CD14-positive monocyte (primary cell): Measurements from ENCODE around the gene TOP2A. TPM values are rescaled to one million over a fixed set of nuclear protein-coding genes. Genes with fewer than 3 reads are reported as not detected.

Experiments
- DNase-seq, 3 donors: peaks; one replicate each; pipeline ENCODE4 v3.0.0-alpha.2; 2011 to 2022
- H2AFZ ChIP-seq: 2 replicates; pipeline ENCODE4 v1.6.0; 2012; ENCODE audit warnings: mild to moderate bottlenecking, low read depth, low read length, inconsistent platforms; ENCODE audit not compliant: insufficient read depth, poor library complexity, severe bottlenecking
- H3K27ac ChIP-seq, 2 donors: 1 replicate in 1 of 2; 2 replicates in 1 of 2; pipeline ENCODE4 v1.5.1; 2012 to 2013; ENCODE audit warnings: low read length in 2 of 2, control low read depth in 1 of 2, inconsistent platforms in 1 of 2, low read depth in 1 of 2, mild to moderate bottlenecking in 1 of 2
- H3K27me3 ChIP-seq, 2 donors: one replicate each; pipeline versions ENCODE4 v1.6.0 to v1.6.1; 2011 to 2013; ENCODE audit warnings: low read length in 2 of 2; ENCODE audit not compliant: control insufficient read depth in 2 of 2, insufficient read depth in 2 of 2
- H3K36me3 ChIP-seq, 2 donors: replicated peaks in 1 of 2; 1 replicate in 1 of 2; 2 replicates in 1 of 2; pipeline versions ENCODE4 v1.5.1 to v1.6.1; 2012 to 2013; ENCODE audit warnings: low read length in 2 of 2, control low read depth in 1 of 2, inconsistent platforms in 1 of 2, mild to moderate bottlenecking in 1 of 2; ENCODE audit not compliant: insufficient read depth in 2 of 2, control insufficient read depth in 1 of 2
- H3K4me1 ChIP-seq, 2 donors: 1 replicate in 1 of 2; 2 replicates in 1 of 2; pipeline versions ENCODE4 v1.5.1 to v1.6.1; 2012 to 2013; ENCODE audit warnings: low read length in 2 of 2, control low read depth in 1 of 2, inconsistent platforms in 1 of 2, mild to moderate bottlenecking in 1 of 2, moderate library complexity in 1 of 2; ENCODE audit not compliant: insufficient read depth in 2 of 2, control insufficient read depth in 1 of 2
- H3K4me2 ChIP-seq: replicated peaks from 2 replicates; pipeline ENCODE3; 2012; ENCODE audit warnings: low read length, moderate library complexity, mild to moderate bottlenecking; ENCODE audit not compliant: poor library complexity, severe bottlenecking; ENCODE audit errors: extremely low read depth
- H3K4me3 ChIP-seq, 3 experiments: fragments of 200-600 bp in 1 of 3; sonication (generic) in 1 of 3; replicated peaks in 1 of 3; 1 replicate in 2 of 3; 2 replicates in 1 of 3; pipeline ENCODE4 v1.5.1; 2011 to 2013; ENCODE audit warnings: low read length in 3 of 3, mild to moderate bottlenecking in 3 of 3, control low read depth in 2 of 3, low read depth in 2 of 3, inconsistent platforms in 1 of 3, moderate library complexity in 1 of 3
- H3K79me2 ChIP-seq: 2 replicates; pipeline ENCODE4 v1.6.0; 2012; ENCODE audit warnings: mild to moderate bottlenecking, control low read depth, inconsistent platforms, low read length, moderate library complexity; ENCODE audit not compliant: insufficient read depth
- H3K9ac ChIP-seq: 2 replicates; pipeline ENCODE4 v1.6.0; 2017; ENCODE audit warnings: low read length, mild to moderate bottlenecking; ENCODE audit not compliant: insufficient read depth, poor library complexity, severe bottlenecking
- H3K9me3 ChIP-seq, 2 donors: replicated peaks in 1 of 2; 1 replicate in 1 of 2; 2 replicates in 1 of 2; pipeline versions ENCODE4 v1.5.1 to v1.6.1; 2012 to 2013; ENCODE audit warnings: low read length in 2 of 2, control low read depth in 1 of 2; ENCODE audit not compliant: control insufficient read depth in 1 of 2, insufficient read depth in 1 of 2
- H4K20me1 ChIP-seq: 2 replicates; pipeline ENCODE4 v1.6.0; 2012; ENCODE audit warnings: mild to moderate bottlenecking, low read length, control low read depth, moderate library complexity; ENCODE audit not compliant: insufficient read depth
- H3K27ac Mint-ChIP-seq, 7 donors: one replicate each; pipeline ENCODE4 v1.8.0; 2020; ENCODE audit warnings: mild to moderate bottlenecking in 7 of 7, mixed read lengths in 7 of 7, moderate library complexity in 6 of 7, inconsistent platforms in 2 of 7
- H3K27me3 Mint-ChIP-seq, 3 donors: one replicate each; pipeline ENCODE4 v1.8.0; 2021 to 2022; ENCODE audit warnings: low read depth in 3 of 3, mild to moderate bottlenecking in 3 of 3, mixed read lengths in 3 of 3, moderate library complexity in 3 of 3, inconsistent platforms in 1 of 3
- H3K36me3 Mint-ChIP-seq, 2 donors: one replicate each; pipeline ENCODE4 v1.8.0; 2020; ENCODE audit warnings: mixed read lengths in 2 of 2, inconsistent platforms in 1 of 2, mild to moderate bottlenecking in 1 of 2
- H3K4me1 Mint-ChIP-seq: one replicate; pipeline ENCODE4 v1.8.0; 2020; ENCODE audit warnings: mild to moderate bottlenecking, mixed read lengths
- H3K4me3 Mint-ChIP-seq, 2 donors: one replicate each; pipeline ENCODE4 v1.8.0; 2020; ENCODE audit warnings: mild to moderate bottlenecking in 2 of 2, mixed read lengths in 2 of 2, moderate library complexity in 1 of 2
- H3K9me3 Mint-ChIP-seq, 7 donors: one replicate each; pipeline ENCODE4 v1.8.0; 2020 to 2022; ENCODE audit warnings: mixed read lengths in 7 of 7, mild to moderate bottlenecking in 6 of 7, moderate library complexity in 6 of 7, inconsistent platforms in 2 of 7
- WGBS: methylation state at CpG from one replicate; pipeline ENCODE4 v1.1.5; 2013; ENCODE audit warnings: missing lambda C conversion rate; ENCODE audit not compliant: insufficient coverage; 5-methylcytosine and 5-hydroxymethylcytosine counted together
- intact Hi-C, 2 donors: fragments of 100-400 bp; cut with micrococcal nuclease; formaldehyde crosslinking; loops; one replicate each; pipeline versions ENCODE4 v1.15.0 to v1.15.1; 2023
- polyA plus RNA-seq, 3 donors: library from polyadenylated mRNA; depleted of rRNA in 1 of 3; unstranded in 2 of 3; stranded (reverse) in 1 of 3; fragments of 300-500 nt in 2 of 3; fragments of >200 nt in 1 of 3; fragmentation: Illumina TruSeq in 2 of 3; gene quantifications; 1 replicate in 2 of 3; 2 replicates in 1 of 3; pipeline ENCODE4 v1.2.3, GENCODE V29; 2012 to 2021
- TF ChIP-seq, protein P1 (sequence below): fragments of 200-600 bp; IDR thresholded peaks from one replicate; pipeline ENCODE4 v1.8.0; 2022; ENCODE audit warnings: antibody characterized with exemption, mild to moderate bottlenecking

The TOP2A gene
- polyA plus RNA-seq, 3 donors = 0.01 to 0.94 (median 0.28) TPM

GRCh38 chr17:40382251-40382650, 35.4 kb downstream of the TOP2A start:
- H3K9me3 ChIP-seq = no peaks in the 10 kb centered on the region
- Mint-ChIP-seq H3K9me3 (no peaks in the 10 kb centered on the region), H3K36me3 (peaks cover 2 to 30% of the 10 kb centered on the region in 2 donors), H3K27me3 (peaks cover 0 to under 1% (median 0%) of the 10 kb centered on the region in 3 donors), H3K4me3 (no peak overlapping the region), H3K4me1 (no peaks in the 10 kb centered on the region), H3K27ac (no peak overlapping the region)
- H3K4me2 ChIP-seq = no peak overlapping the region
- no peak for DNase-seq
- H3K27ac ChIP-seq = no peak overlapping the region
- H3K4me1 ChIP-seq = no peaks in the 10 kb centered on the region
- WGBS = no CpG with 5 or more reads among the region's 4 CpGs
- no peak overlapping the region for H3K9ac ChIP-seq
- no peaks in the 10 kb centered on the region for H4K20me1 ChIP-seq
- H3K36me3 ChIP-seq = peaks cover 3 to 20% of the 10 kb centered on the region in 2 donors
- no peak overlapping the region for H2AFZ ChIP-seq
- no peak overlapping the region for H3K4me3 ChIP-seq
- no peaks in the 10 kb centered on the region for H3K27me3 ChIP-seq
- intact Hi-C loops = no loop called here
- TF ChIP-seq, protein P1, sequence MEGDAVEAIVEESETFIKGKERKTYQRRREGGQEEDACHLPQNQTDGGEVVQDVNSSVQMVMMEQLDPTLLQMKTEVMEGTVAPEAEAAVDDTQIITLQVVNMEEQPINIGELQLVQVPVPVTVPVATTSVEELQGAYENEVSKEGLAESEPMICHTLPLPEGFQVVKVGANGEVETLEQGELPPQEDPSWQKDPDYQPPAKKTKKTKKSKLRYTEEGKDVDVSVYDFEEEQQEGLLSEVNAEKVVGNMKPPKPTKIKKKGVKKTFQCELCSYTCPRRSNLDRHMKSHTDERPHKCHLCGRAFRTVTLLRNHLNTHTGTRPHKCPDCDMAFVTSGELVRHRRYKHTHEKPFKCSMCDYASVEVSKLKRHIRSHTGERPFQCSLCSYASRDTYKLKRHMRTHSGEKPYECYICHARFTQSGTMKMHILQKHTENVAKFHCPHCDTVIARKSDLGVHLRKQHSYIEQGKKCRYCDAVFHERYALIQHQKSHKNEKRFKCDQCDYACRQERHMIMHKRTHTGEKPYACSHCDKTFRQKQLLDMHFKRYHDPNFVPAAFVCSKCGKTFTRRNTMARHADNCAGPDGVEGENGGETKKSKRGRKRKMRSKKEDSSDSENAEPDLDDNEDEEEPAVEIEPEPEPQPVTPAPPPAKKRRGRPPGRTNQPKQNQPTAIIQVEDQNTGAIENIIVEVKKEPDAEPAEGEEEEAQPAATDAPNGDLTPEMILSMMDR = no peak
- no peaks in the 10 kb centered on the region for H3K79me2 ChIP-seq

- H3K4me3 Mint-ChIP-seq = no peak overlapping the region
Measured at GRCh38 chr17:40378966-40379365, 38.7 kb downstream of the TOP2A start.

More at GRCh38 chr17:40378966-40379365, 38.7 kb downstream of the TOP2A start:
- Histone ChIP-seq H3K79me2 (no peaks in the 10 kb centered on the region), H3K36me3 (peaks cover 0 to 3% of the 10 kb centered on the region in 2 donors), H3K27me3 (no peaks in the 10 kb centered on the region), H3K4me2 (no peak overlapping the region), H3K9me3 (no peaks in the 10 kb centered on the region), H3K4me3 (no peak overlapping the region), H3K9ac (no peak overlapping the region), H3K4me1 (no peaks in the 10 kb centered on the region), H3K27ac (no peak overlapping the region), H2AFZ (no peak overlapping the region), H4K20me1 (no peaks in the 10 kb centered on the region)
- H3K4me1 Mint-ChIP-seq = peaks cover 5% of the 10 kb centered on the region
- intact Hi-C loops = no loop called here
- H3K36me3 Mint-ChIP-seq = peaks cover 2 to 3% of the 10 kb centered on the region in 2 donors
- H3K27me3 Mint-ChIP-seq = peaks cover 0 to 11% (median 9%) of the 10 kb centered on the region in 3 donors
- DNase-seq = no peak
- WGBS = 96% methylated on average over 5 of the region's 7 CpGs
- TF ChIP-seq, protein P1 = no peak
- H3K9me3 Mint-ChIP-seq = peaks cover 3 to 12% (median 6%) of the 10 kb centered on the region in 7 donors
- no peak overlapping the region for H3K27ac Mint-ChIP-seq
